PC-9 (cell line): Measurements from ENCODE around the gene PHACTR3. TPM values are rescaled to one million over a fixed set of nuclear protein-coding genes. Genes with fewer than 3 reads are reported as not detected.

Source experiments
- BruUV-seq: library from RNA; stranded (reverse); fragments of 400-500 nt; replicated peaks from 2 replicates; lab custom pipeline; 2021; lab: Mats Ljungman, UMichigan
- CTCF ChIA-PET: fragments of 300-600 bp; sonication (Branson Sonifier 250); formaldehyde crosslinking; loops from one replicate; lab custom pipeline; 2022; ENCODE audit warnings: antibody characterized with exemption; lab: Charles Lee
- POLR2A ChIA-PET: fragments of 300-600 bp; sonication (Branson Sonifier 250); formaldehyde crosslinking; loops from one replicate; lab custom pipeline; 2022; ENCODE audit warnings: antibody characterized with exemption; ENCODE audit not compliant: unreplicated experiment; lab: Charles Lee
- DNase-seq, 2 experiments: peaks; one replicate each; pipeline versions ENCODE4 v3.0.0 to v3.0.0-alpha.2; 2015 to 2022; ENCODE audit warnings: mixed read lengths in 1 of 2
- H2AFZ ChIP-seq: fragments of 200-600 bp; sonication (generic); 2 replicates; pipeline ENCODE4 v1.8.1; 2017; ENCODE audit warnings: antibody characterized with exemption
- H3F3A ChIP-seq: fragments of 200-600 bp; sonication (generic); 2 replicates; pipeline ENCODE4 v1.8.1; 2017; ENCODE audit warnings: antibody characterized with exemption, mild to moderate bottlenecking, low read depth; ENCODE audit not compliant: insufficient read depth
- H3K27ac ChIP-seq: fragments of 200-600 bp; sonication (generic); 2 replicates; pipeline ENCODE4 v1.6.1; 2016; ENCODE audit warnings: mixed run types
- H3K27me3 ChIP-seq: fragments of 200-600 bp; sonication (generic); 2 replicates; pipeline ENCODE4 v1.6.1; 2016; ENCODE audit warnings: low read depth, mixed run types; ENCODE audit not compliant: insufficient read depth
- H3K36me3 ChIP-seq: fragments of 200-600 bp; sonication (generic); 2 replicates; pipeline ENCODE4 v1.6.1; 2016; ENCODE audit warnings: low read depth, mixed run types
- H3K4me1 ChIP-seq: fragments of 200-600 bp; sonication (generic); replicated peaks from 2 replicates; pipeline ENCODE4 v1.6.1; 2016; ENCODE audit warnings: mixed run types; ENCODE audit not compliant: insufficient read depth
- H3K4me2 ChIP-seq: fragments of 200-600 bp; sonication (generic); 2 replicates; pipeline ENCODE4 v1.6.1; 2017; ENCODE audit warnings: mixed run types
- H3K4me3 ChIP-seq: fragments of 200-600 bp; sonication (generic); 2 replicates; pipeline ENCODE4 v1.6.1; 2016; ENCODE audit warnings: mixed run types
- H3K79me2 ChIP-seq: fragments of 200-600 bp; sonication (generic); 2 replicates; pipeline ENCODE4 v1.6.1; 2017; ENCODE audit warnings: low read depth, mixed run types
- H3K9me2 ChIP-seq: fragments of 200-600 bp; sonication (generic); 2 replicates; pipeline ENCODE4 v1.8.1; 2017; ENCODE audit warnings: mild to moderate bottlenecking; ENCODE audit not compliant: insufficient read depth
- H3K9me3 ChIP-seq: fragments of 200-600 bp; sonication (generic); 2 replicates; pipeline ENCODE4 v1.8.1; 2016; ENCODE audit warnings: low read depth; ENCODE audit not compliant: insufficient read depth
- H4K20me1 ChIP-seq: fragments of 200-600 bp; sonication (generic); 2 replicates; pipeline ENCODE4 v1.8.1; 2017; ENCODE audit not compliant: insufficient read depth
- EZH2 ChIP-seq: fragments of 200-600 bp; sonication (generic); IDR thresholded peaks from 2 replicates; pipeline ENCODE4 v1.8.0; 2017; ENCODE audit warnings: antibody characterized with exemption, low read depth
- intact Hi-C: fragments of 100-400 bp; cut with micrococcal nuclease; formaldehyde crosslinking; loops from one replicate; pipeline ENCODE4 v1.10.0; 2022; ENCODE audit not compliant: unreplicated experiment
- total RNA-seq: library from RNA; stranded (reverse); gene quantifications from 2 replicates; pipeline ENCODE4 v1.2.3, GENCODE V29; 2021
- TF ChIP-seq, protein P1 (sequence below): fragments of 200-600 bp; sonication (generic); conservative IDR thresholded peaks from 2 replicates; pipeline ENCODE4 v1.6.1; 2017; ENCODE audit warnings: mixed run types, antibody characterized with exemption, mild to moderate bottlenecking, moderate library complexity

PHACTR3 gene
- total RNA-seq, 1 experiment from 2014 or later, result 0.41 TPM

DNA sequence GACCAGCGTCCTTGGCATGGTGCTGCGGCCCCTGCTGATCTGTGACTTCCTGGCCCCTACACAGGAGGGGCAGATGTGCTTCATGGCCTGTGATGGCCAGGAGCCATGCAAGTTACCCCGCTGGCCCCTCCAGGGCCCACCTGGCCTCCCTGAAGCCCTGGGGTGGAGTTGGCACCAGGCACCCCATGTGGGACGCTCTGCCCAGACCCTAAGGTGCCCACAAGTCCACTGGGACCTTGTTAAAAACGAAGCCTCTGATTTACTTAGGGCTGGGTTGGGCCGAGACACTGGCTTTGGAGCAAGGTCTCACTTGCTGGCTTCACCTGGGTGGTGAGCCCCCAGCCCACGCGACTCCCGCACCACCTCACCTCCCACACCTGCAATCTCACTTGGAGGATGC is 139.0 kb downstream of the PHACTR3 start:
- no peaks in the 10 kb centered on the region for H3K9me2 ChIP-seq
- H3K4me2 ChIP-seq, result no peak overlapping the region
- H3K4me3 ChIP-seq, result no peak overlapping the region
- no peaks in the 10 kb centered on the region for H3K79me2 ChIP-seq
- POLR2A ChIA-PET, result no interaction called here
- intact Hi-C loops, result no loop called here
- BruUV-seq, result no TSS peak
- H3F3A ChIP-seq, result no peaks in the 10 kb centered on the region
- H2AFZ ChIP-seq, result no peak overlapping the region
- no peak for DNase-seq
- no peaks in the 10 kb centered on the region for H3K36me3 ChIP-seq
- no peaks in the 10 kb centered on the region for H4K20me1 ChIP-seq
- H3K27me3 ChIP-seq, result peaks cover 100% of the 10 kb centered on the region
- no peaks in the 10 kb centered on the region for H3K4me1 ChIP-seq
- CTCF ChIA-PET, result no interaction called here
- no peak for TF ChIP-seq EZH2
- TF ChIP-seq, protein P1, sequence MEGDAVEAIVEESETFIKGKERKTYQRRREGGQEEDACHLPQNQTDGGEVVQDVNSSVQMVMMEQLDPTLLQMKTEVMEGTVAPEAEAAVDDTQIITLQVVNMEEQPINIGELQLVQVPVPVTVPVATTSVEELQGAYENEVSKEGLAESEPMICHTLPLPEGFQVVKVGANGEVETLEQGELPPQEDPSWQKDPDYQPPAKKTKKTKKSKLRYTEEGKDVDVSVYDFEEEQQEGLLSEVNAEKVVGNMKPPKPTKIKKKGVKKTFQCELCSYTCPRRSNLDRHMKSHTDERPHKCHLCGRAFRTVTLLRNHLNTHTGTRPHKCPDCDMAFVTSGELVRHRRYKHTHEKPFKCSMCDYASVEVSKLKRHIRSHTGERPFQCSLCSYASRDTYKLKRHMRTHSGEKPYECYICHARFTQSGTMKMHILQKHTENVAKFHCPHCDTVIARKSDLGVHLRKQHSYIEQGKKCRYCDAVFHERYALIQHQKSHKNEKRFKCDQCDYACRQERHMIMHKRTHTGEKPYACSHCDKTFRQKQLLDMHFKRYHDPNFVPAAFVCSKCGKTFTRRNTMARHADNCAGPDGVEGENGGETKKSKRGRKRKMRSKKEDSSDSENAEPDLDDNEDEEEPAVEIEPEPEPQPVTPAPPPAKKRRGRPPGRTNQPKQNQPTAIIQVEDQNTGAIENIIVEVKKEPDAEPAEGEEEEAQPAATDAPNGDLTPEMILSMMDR, result no peak
- H3K27ac ChIP-seq, result no peak overlapping the region
- H3K9me3 ChIP-seq, result no peaks in the 10 kb centered on the region

DNA sequence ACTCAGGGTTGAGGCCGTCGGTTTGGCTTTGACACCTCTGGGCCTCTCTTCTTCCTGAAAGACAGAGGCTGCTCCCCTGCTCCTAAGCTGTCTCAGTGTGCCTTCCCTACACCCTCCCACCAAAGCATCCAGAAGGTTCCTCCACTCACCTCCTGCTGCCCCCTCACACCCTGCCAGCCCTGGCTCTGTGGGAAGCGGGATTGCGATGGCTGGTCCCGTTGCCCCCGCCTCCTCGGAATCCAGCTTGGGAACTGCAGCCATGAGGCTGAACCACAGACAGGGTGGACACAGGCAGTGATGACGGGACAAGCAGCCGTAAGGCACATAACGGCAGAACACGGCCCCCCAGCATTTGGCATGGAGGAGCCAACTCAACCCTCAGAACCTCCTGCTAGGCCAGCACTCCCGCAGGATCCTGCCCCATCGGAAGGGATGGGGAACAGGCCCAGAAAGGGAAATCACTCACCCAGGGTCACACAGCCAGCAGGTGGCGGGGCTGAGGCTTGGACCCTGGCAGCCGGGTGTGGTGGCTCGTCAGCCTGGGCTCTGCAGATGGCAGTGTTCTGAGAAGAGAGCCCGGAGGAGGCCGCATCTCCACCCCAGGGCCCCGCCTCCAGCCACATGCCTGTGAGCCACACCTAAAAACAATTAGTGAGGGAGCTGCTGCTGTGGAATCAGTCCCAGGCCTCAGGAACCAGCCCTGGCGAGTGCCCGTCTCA is 139.6 kb downstream of the PHACTR3 start:
- Histone ChIP-seq H3K27ac (no peak overlapping the region), H3K4me1 (no peaks in the 10 kb centered on the region), H3K27me3 (peaks cover 100% of the 10 kb centered on the region), H3F3A (no peaks in the 10 kb centered on the region), H3K9me3 (no peaks in the 10 kb centered on the region), H3K79me2 (no peaks in the 10 kb centered on the region), H3K4me3 (no peak overlapping the region), H4K20me1 (no peaks in the 10 kb centered on the region), H3K9me2 (no peaks in the 10 kb centered on the region), H2AFZ (no peak overlapping the region), H3K4me2 (no peak overlapping the region), H3K36me3 (no peaks in the 10 kb centered on the region)
- ChIA-PET CTCF (no interaction called here), POLR2A (no interaction called here)
- no TSS peak for BruUV-seq
- peak in 1 of 2 experiments; percentile 9 for DNase-seq
- TF ChIP-seq, protein P1, result peak; percentile 28; the same call in 1 of the 2 replicates
- peak; percentile 70; the same call in 1 of the 2 replicates for TF ChIP-seq EZH2
- intact Hi-C loops, result no loop called here

DNA sequence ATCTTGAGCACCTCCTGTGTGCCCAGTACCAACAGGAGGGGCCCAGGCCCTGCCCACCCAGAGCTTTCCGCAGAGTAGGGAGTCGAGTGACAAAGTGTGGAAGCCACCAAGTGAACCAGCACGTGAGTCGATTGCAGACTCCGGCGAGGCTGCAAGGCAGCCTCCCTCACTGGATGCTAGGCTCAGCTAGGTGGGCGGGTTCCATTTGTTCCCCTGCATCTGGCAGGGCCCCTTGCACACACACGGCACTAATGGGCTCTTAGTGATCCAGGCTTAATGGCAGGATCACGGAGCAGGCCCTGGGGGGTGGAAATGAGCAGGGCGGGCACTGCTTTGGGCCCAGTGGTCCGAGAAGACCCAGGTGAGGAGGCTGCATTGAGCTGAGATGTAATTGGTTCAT is 140.4 kb downstream of the PHACTR3 start:
- POLR2A ChIA-PET, result no interaction called here

More for the DNA sequence above, 140.4 kb downstream of the PHACTR3 start:
- intact Hi-C loops, result no loop called here
- Histone ChIP-seq H3F3A (no peaks in the 10 kb centered on the region), H3K4me2 (no peak overlapping the region), H3K27ac (no peak overlapping the region), H3K36me3 (no peaks in the 10 kb centered on the region), H3K4me3 (no peak overlapping the region), H4K20me1 (no peaks in the 10 kb centered on the region), H3K9me3 (no peaks in the 10 kb centered on the region), H3K79me2 (no peaks in the 10 kb centered on the region), H3K9me2 (no peaks in the 10 kb centered on the region), H3K27me3 (peaks cover 100% of the 10 kb centered on the region), H2AFZ (no peak overlapping the region), H3K4me1 (no peaks in the 10 kb centered on the region)
- DNase-seq, result no peak
- CTCF ChIA-PET, result no interaction called here
- TF ChIP-seq, protein P1, result no peak
- TF ChIP-seq EZH2, result no peak
- no TSS peak for BruUV-seq
